ENCODE data around the gene FRY. TPM values are rescaled to one million over a fixed set of nuclear protein-coding genes. Genes with fewer than 3 reads are reported as not detected.

FRY gene
- total and polyA plus RNA-seq, 10 of the 15 experiments (the other 5 are each of a cell fraction or from before 2014, with no cell fraction given) = 0.18 to 1.4 (median 0.30) TPM

GRCh38 chr13:32316028-32316339, 284.4 kb downstream of the FRY start:
- Histone ChIP-seq H3K36me3 (ENCODE audit: control insufficient read depth in 2 of 2, insufficient read depth in 2 of 2, low read length in 1 of 2) (no peaks in the 10 kb centered on the region), H3K9me3 (replicated peaks; ENCODE audit: control insufficient read depth, insufficient read depth, low read length) (no peaks in the 10 kb centered on the region; the same call in 2 of the 3 replicates), H3K4me1 (ENCODE audit: control insufficient read depth, insufficient read depth, low read length) (peaks cover 20% of the 10 kb centered on the region), H3K4me3 (peak overlapping the region; percentile 78), H3K27me3 (replicated peaks in 1 of 2; ENCODE audit: control insufficient read depth in 2 of 2, insufficient read depth in 2 of 2, low read length in 1 of 2) (no peaks in the 10 kb centered on the region), H4K20me1 (ENCODE audit: control insufficient read depth, insufficient read depth) (no peaks in the 10 kb centered on the region), H3K4me2 (ENCODE audit: control insufficient read depth, insufficient read depth) (peak overlapping the region; percentile 100), H2AFZ (ENCODE audit: control insufficient read depth, low read depth, low read length) (peak overlapping the region; percentile 84), H3K9ac (ENCODE audit: control insufficient read depth, insufficient read depth, low read length) (peak overlapping the region; percentile 92), H3K79me2 (ENCODE audit: control insufficient read depth, insufficient read depth, low read length) (peaks cover 21% of the 10 kb centered on the region), H3K27ac (ENCODE audit: control insufficient read depth, insufficient read depth) (peak overlapping the region; percentile 97)
- ChIA-PET CTCF (interaction anchor here (1.0 to 3.3 kb wide), 7 partner anchors 10 to 406 kb away, joined by 3 to 23 read pairs (median 5); partner anchors contain the start of genes N4BP2L2 and PDS5B), POLR2A (interaction anchor here (0.7 to 3.1 kb wide), 3 partner anchors 111 to 350 kb away, joined by 4 to 16 read pairs (median 4); partner anchors contain the start of gene N4BP2L1), RAD21 (ENCODE audit: unreplicated experiment) (interaction anchor here (1.0 to 2.3 kb wide), 5 partner anchors 109 to 419 kb away, joined by 3 to 14 read pairs (median 4); no protein-coding TSS in a partner anchor), SMC1A (ENCODE audit: uncharacterized antibody, unreplicated experiment) (interaction anchor here (1.0 to 2.9 kb wide), 9 partner anchors 10 to 406 kb away, joined by 3 to 14 read pairs (median 3); no protein-coding TSS in a partner anchor)
- FAIRE-seq = peak; percentile 91
- in situ Hi-C loops (cut with MboI) = no loop called here
- WGBS (ENCODE audit: insufficient coverage, insufficient replicate concordance, low lambda C conversion rate, missing lambda C conversion rate) = under 1% methylated on average over 13 of the region's 13 CpGs
- intact Hi-C loops (cut with micrococcal nuclease; ENCODE audit: unreplicated experiment) = loop anchor here (2.0 to 5.0 kb wide), 3 partner anchors 111 to 221 kb away; partner anchors contain the start of genes N4BP2L1 and N4BP2L2
- TF ChIP-seq PAX5 (IDR thresholded peaks at IDR 0.05; ENCODE audit: borderline replicate concordance, low read depth, low read length) (peak; percentile 79; the same call in 1 of the 2 replicates), MLLT1 (IDR thresholded peaks at IDR 0.05) (no peak), CREB1 (IDR thresholded peaks at IDR 0.05; ENCODE audit: low read depth) (peak; percentile 71; the same call in 1 of the 2 replicates), DPF2 (IDR thresholded peaks at IDR 0.05) (peak; percentile 19; the same call in 1 of the 2 replicates), IKZF1 (conservative IDR thresholded peaks at IDR 0.05) (peak; percentile 54; the same call in 1 of the 2 replicates), RUNX3 (IDR thresholded peaks at IDR 0.05; ENCODE audit: low read length) (peak; percentile 37), EGR1 (IDR thresholded peaks at IDR 0.05; ENCODE audit: borderline replicate concordance in 1 of 2, low read depth in 2 of 2, low read length in 2 of 2) (peak in 1 of 2 experiments; percentile 15; a peak in 1 of 3 replicates), NFIC (IDR thresholded peaks at IDR 0.05; ENCODE audit: low read depth, low read length) (0 out of 2 replicates have a peak, but pooled peaks have one; percentile 45), BHLHE40 (IDR thresholded peaks at IDR 0.05; ENCODE audit: borderline replicate concordance in 1 of 2, low read depth in 2 of 2, low read length in 1 of 2) (peak; percentile 35 to 66; a peak in 3 of 4 replicates), JUNB (IDR thresholded peaks at IDR 0.05) (0 out of 2 replicates have a peak, but pooled peaks have one; percentile 12), ZBED1 (IDR thresholded peaks at IDR 0.05; ENCODE audit: borderline replicate concordance) (no peak), IKZF2 (IDR thresholded peaks at IDR 0.05) (peak; percentile 67 to 74), STAT3 (IDR thresholded peaks at IDR 0.05; ENCODE audit: low read depth, low read length) (no peak), MEF2A (IDR thresholded peaks at IDR 0.05; ENCODE audit: insufficient read depth, low read depth, low read length) (0 out of 2 replicates have a peak, but pooled peaks have one; percentile 48), RELB (IDR thresholded peaks at IDR 0.05; ENCODE audit: low read depth) (peak; percentile 69), CREM (IDR thresholded peaks at IDR 0.05; ENCODE audit: low read depth) (peak; percentile 71), EED (IDR thresholded peaks at IDR 0.05; ENCODE audit: low read depth) (peak; percentile 9; the same call in 1 of the 2 replicates), MAX (IDR thresholded peaks at IDR 0.05; ENCODE audit: low read depth, low read length) (no peak), MTA2 (IDR thresholded peaks at IDR 0.05; ENCODE audit: low read depth) (0 out of 2 replicates have a peak, but pooled peaks have one; percentile 7), POU2F2 (IDR thresholded peaks at IDR 0.05; ENCODE audit: borderline replicate concordance, low read depth, low read length) (peak; percentile 60; the same call in 1 of the 3 replicates), BACH1 (IDR thresholded peaks at IDR 0.05; ENCODE audit: borderline replicate concordance) (peak; percentile 41; the same call in 1 of the 2 replicates)
- ATAC-seq = peak; percentile 73
- peak; percentile 66 for DNase-seq (ENCODE audit: low read depth, low spot score)
- BruUV-seq (replicated peaks) = no TSS peak
